ENCODE results near the gene CAMK1D.
"Not testable (repeated sequence)": the region's sequence is repeated elsewhere in the genome, so short reads cannot be mapped to it uniquely, and the experiment has no call there.

Gene CAMK1D

DNA sequence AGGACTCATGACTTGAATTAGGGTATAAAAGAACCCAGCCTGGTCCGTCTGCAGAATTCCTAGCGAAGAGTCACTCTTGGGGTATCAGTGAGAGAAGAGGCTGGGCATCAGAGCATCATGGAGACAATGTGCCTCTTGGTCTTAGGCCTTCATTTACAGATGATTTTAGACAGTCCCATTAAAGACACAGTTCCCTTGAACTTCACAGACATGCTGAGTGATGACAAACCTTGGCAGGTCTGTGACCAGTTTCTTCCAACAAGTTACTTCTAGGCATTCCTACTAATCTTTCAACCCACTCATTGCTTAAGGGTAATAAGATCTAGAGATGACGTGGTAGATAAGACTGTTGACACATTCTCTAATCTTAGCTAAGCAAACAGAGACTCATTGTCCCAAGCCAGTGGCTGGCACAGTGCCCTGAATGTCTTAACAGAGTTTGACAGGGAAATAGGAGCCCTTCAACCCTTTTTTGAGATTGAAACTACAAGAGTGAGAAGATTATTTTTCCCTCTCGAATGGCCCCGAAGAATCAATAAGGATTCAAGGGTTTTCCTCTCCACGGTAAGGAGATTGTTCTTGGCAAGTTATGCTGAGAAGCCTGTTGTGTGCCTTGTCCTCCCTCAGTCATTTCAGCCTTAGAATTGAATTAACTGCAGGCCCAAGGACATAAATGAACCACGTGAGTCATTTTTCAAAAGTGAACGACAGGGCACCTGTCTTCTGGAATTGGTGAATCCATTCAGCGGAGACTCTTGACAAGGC is 371.1 kb downstream of the CAMK1D start:
- Histone ChIP-seq H3K9ac (ENCODE audit: low read length) (no peak overlapping the region), H3K4me3 (ENCODE audit: low read length) (no peak overlapping the region), H3K9me3 (ENCODE audit: control insufficient read depth, low read length) (no peaks in the 10 kb centered on the region), H3K36me3 (ENCODE audit: control insufficient read depth, insufficient read depth, low read length) (no peaks in the 10 kb centered on the region), H3K27me3 (ENCODE audit: control insufficient read depth, insufficient read depth, low read length) (peaks cover 3% of the 10 kb centered on the region), H3K4me1 (ENCODE audit: control insufficient read depth, insufficient read depth, low read length) (peaks cover 22% of the 10 kb centered on the region)

DNA sequence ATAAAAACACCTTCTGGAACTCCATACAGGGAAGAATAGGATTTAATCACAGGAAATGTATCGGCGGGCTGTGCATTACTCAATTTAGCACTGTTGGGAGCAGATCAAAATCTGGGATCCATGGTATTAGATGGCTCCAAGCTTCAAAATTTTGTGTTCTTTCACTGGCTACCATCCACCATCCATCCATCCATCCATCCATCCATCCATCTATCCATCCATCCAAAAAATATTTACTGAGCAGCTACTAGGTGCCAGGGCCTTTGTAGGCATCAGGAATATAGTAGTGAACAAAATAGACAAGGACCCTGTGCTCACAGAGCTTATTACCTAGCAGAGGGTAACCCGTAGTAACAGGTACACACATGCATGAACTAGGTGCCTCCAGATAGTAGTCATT is 372.0 kb downstream of the CAMK1D start:
- no peaks in the 10 kb centered on the region for H3K36me3 ChIP-seq (ENCODE audit: control insufficient read depth, insufficient read depth, low read length)
- H3K27me3 ChIP-seq (ENCODE audit: control insufficient read depth, insufficient read depth, low read length) = peaks cover 3% of the 10 kb centered on the region
- no peak overlapping the region for H3K9ac ChIP-seq (ENCODE audit: low read length)
- H3K4me3 ChIP-seq (ENCODE audit: low read length) = no peak overlapping the region
- H3K4me1 ChIP-seq (ENCODE audit: control insufficient read depth, insufficient read depth, low read length) = peaks cover 22% of the 10 kb centered on the region
- H3K9me3 ChIP-seq (ENCODE audit: control insufficient read depth, low read length) = no peaks in the 10 kb centered on the region

- H3K36me3 ChIP-seq (ENCODE audit: control insufficient read depth, insufficient read depth, low read length) = no peaks in the 10 kb centered on the region
- H3K4me1 ChIP-seq (ENCODE audit: control insufficient read depth, insufficient read depth, low read length) = peaks cover 22% of the 10 kb centered on the region
- H3K4me3 ChIP-seq (ENCODE audit: low read length) = no peak overlapping the region
- no peak overlapping the region for H3K9ac ChIP-seq (ENCODE audit: low read length)
- H3K27me3 ChIP-seq (ENCODE audit: control insufficient read depth, insufficient read depth, low read length) = peaks cover 3% of the 10 kb centered on the region
- no peaks in the 10 kb centered on the region for H3K9me3 ChIP-seq (ENCODE audit: control insufficient read depth, low read length)
Measured at GRCh38 chr10:12723220-12723619, 373.9 kb downstream of the CAMK1D start.

DNA sequence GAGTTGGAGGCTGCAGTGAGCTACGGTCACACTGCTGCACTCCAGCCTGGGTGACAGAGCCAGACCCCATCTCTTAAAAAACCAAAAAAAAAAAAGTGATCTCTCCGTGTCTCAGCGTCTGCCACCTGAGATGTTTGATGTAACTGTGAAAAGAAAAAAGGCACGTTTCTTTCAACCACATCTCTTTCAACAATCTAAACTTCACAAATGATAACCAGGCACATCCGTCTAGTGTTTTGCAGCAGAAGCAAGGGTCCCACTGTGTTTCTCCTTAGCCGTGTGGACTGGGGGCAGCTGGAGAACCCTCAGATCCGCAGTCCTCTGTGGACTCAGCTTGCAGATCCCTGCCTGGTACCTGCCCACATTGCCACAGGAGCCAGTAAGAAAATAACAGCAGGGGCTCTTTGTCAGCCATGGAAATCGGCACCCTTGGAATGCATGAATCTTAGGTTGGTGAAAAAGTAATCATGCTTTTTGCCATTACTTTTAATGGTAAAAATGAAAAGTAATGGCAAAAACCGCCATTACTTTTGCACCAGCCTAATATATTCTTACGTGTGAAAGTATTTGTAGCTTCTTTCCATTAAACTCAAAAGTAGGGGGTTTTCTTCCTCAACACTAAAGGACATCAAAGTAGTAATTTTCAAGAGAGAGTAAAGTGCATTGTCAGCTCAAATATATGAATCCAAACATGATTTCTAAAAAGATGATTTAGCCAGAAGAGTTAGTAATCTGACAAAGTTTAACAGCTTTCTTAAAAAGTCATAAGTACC is 375.6 kb downstream of the CAMK1D start:
- no peak overlapping the region for H3K9ac ChIP-seq (ENCODE audit: low read length)
- no peaks in the 10 kb centered on the region for H3K9me3 ChIP-seq (ENCODE audit: control insufficient read depth, low read length)
- no peaks in the 10 kb centered on the region for H3K27me3 ChIP-seq (ENCODE audit: control insufficient read depth, insufficient read depth, low read length)
- H3K4me3 ChIP-seq (ENCODE audit: low read length) = no peak overlapping the region
- peaks cover 14% of the 10 kb centered on the region for H3K4me1 ChIP-seq (ENCODE audit: control insufficient read depth, insufficient read depth, low read length)
- H3K36me3 ChIP-seq (ENCODE audit: control insufficient read depth, insufficient read depth, low read length) = no peaks in the 10 kb centered on the region

DNA sequence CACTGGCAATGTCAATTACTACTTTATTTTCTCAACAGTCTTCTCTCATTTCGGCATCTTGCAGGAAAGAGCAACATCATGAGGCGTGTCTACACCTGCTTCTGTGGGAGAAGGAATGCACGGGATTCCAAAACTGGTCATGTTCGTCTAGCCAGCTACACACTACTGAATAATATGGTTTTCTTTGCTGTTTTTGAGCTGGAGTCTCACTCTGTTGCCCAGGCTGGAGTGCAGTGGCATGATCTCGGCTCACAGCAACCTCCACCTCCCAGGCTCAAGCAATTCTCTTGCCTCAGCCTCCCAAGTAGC is 376.2 kb downstream of the CAMK1D start:
- H3K27me3 ChIP-seq (ENCODE audit: control insufficient read depth, insufficient read depth, low read length); H3K4me3 ChIP-seq (ENCODE audit: low read length); H3K9me3 ChIP-seq (ENCODE audit: control insufficient read depth, low read length); H3K36me3 ChIP-seq (ENCODE audit: control insufficient read depth, insufficient read depth, low read length); H3K9ac ChIP-seq (ENCODE audit: low read length); H3K4me1 ChIP-seq (ENCODE audit: control insufficient read depth, insufficient read depth, low read length): not testable (repeated sequence)

- Histone ChIP-seq H3K27me3 (ENCODE audit: control insufficient read depth, insufficient read depth, low read length) (no peaks in the 10 kb centered on the region), H3K9ac (ENCODE audit: low read length) (no peak overlapping the region), H3K4me3 (ENCODE audit: low read length) (no peak overlapping the region), H3K9me3 (ENCODE audit: control insufficient read depth, low read length) (no peaks in the 10 kb centered on the region), H3K4me1 (ENCODE audit: control insufficient read depth, insufficient read depth, low read length) (no peaks in the 10 kb centered on the region), H3K36me3 (ENCODE audit: control insufficient read depth, insufficient read depth, low read length) (no peaks in the 10 kb centered on the region)
Measured at GRCh38 chr10:12726971-12727831, 377.9 kb downstream of the CAMK1D start.

DNA sequence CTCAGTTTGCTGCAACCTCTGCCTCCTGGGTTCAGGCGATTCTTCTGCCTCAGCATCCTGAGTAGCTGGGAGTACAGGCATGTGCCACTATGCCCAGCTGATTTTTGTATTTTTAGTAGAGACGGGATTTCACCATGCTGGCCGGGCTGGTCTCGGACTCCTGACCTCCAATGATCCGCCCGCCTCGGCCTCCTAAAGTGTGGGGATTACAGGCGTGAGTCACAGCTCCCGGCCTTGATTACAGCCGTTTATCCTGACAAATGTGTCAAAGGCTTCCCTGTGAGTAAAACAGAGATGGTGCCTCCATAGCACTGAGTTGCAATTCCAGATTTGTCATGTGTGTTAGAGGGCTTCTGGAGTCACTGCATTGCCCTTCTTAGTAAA is 378.5 kb downstream of the CAMK1D start:
- Histone ChIP-seq H3K4me3 (ENCODE audit: low read length) (no peak overlapping the region), H3K27me3 (ENCODE audit: control insufficient read depth, insufficient read depth, low read length) (no peaks in the 10 kb centered on the region), H3K9ac (ENCODE audit: low read length) (no peak overlapping the region), H3K36me3 (ENCODE audit: control insufficient read depth, insufficient read depth, low read length) (no peaks in the 10 kb centered on the region), H3K9me3 (ENCODE audit: control insufficient read depth, low read length) (no peaks in the 10 kb centered on the region), H3K4me1 (ENCODE audit: control insufficient read depth, insufficient read depth, low read length) (no peaks in the 10 kb centered on the region)

- Histone ChIP-seq H3K36me3 (ENCODE audit: control insufficient read depth, insufficient read depth, low read length) (no peaks in the 10 kb centered on the region), H3K27me3 (ENCODE audit: control insufficient read depth, insufficient read depth, low read length) (no peaks in the 10 kb centered on the region), H3K4me1 (ENCODE audit: control insufficient read depth, insufficient read depth, low read length) (no peaks in the 10 kb centered on the region), H3K4me3 (ENCODE audit: low read length) (no peak overlapping the region), H3K9ac (ENCODE audit: low read length) (no peak overlapping the region), H3K9me3 (ENCODE audit: control insufficient read depth, low read length) (no peaks in the 10 kb centered on the region)
Measured at GRCh38 chr10:12728494-12728893, 379.1 kb downstream of the CAMK1D start.

- H3K9me3 ChIP-seq (ENCODE audit: control insufficient read depth, low read length) = no peaks in the 10 kb centered on the region
- H3K36me3 ChIP-seq (ENCODE audit: control insufficient read depth, insufficient read depth, low read length) = no peaks in the 10 kb centered on the region
- no peaks in the 10 kb centered on the region for H3K4me1 ChIP-seq (ENCODE audit: control insufficient read depth, insufficient read depth, low read length)
- H3K27me3 ChIP-seq (ENCODE audit: control insufficient read depth, insufficient read depth, low read length) = no peaks in the 10 kb centered on the region
- H3K4me3 ChIP-seq (ENCODE audit: low read length) = no peak overlapping the region
- no peak overlapping the region for H3K9ac ChIP-seq (ENCODE audit: low read length)
Measured at GRCh38 chr10:12729885-12730284, 380.5 kb downstream of the CAMK1D start.

GRCh38 chr10:12730809-12731519 is 381.6 kb downstream of the CAMK1D start:
- H3K4me1 ChIP-seq (ENCODE audit: control insufficient read depth, insufficient read depth, low read length) = no peaks in the 10 kb centered on the region
- no peaks in the 10 kb centered on the region for H3K36me3 ChIP-seq (ENCODE audit: control insufficient read depth, insufficient read depth, low read length)
- no peak overlapping the region for H3K4me3 ChIP-seq (ENCODE audit: low read length)
- no peak overlapping the region for H3K9ac ChIP-seq (ENCODE audit: low read length)
- no peaks in the 10 kb centered on the region for H3K9me3 ChIP-seq (ENCODE audit: control insufficient read depth, low read length)
- no peaks in the 10 kb centered on the region for H3K27me3 ChIP-seq (ENCODE audit: control insufficient read depth, insufficient read depth, low read length)

DNA sequence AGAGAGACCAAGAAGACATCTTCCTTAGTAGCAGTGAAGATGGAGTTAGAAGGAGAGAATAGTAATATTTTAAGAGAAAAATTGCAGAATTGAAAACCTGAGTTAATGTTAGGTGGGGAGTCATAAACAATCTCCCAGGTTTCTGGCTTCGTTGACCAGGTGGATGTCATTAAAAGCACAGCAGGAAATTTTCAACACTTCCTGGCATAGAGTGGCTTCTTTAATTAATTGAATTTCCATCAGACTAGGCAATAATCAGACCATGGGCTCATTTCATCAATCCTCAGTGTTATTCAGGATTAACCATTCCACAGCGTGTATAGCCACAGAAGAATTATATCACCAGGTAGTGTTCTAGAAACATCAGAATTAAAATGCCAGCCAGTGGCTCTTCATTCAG is 383.9 kb downstream of the CAMK1D start:
- Histone ChIP-seq H3K4me3 (ENCODE audit: low read length) (no peak overlapping the region), H3K9ac (ENCODE audit: low read length) (no peak overlapping the region), H3K4me1 (ENCODE audit: control insufficient read depth, insufficient read depth, low read length) (no peaks in the 10 kb centered on the region), H3K36me3 (ENCODE audit: control insufficient read depth, insufficient read depth, low read length) (no peaks in the 10 kb centered on the region), H3K27me3 (ENCODE audit: control insufficient read depth, insufficient read depth, low read length) (no peaks in the 10 kb centered on the region), H3K9me3 (ENCODE audit: control insufficient read depth, low read length) (no peaks in the 10 kb centered on the region)
